DOHH2 (cell line): Measurements from ENCODE around the gene KCNJ6.
"Not testable (repeated sequence)": the region's sequence is repeated elsewhere in the genome, so short reads cannot be mapped to it uniquely, and the experiment has no call there.

Experiments
- H3F3A ChIP-seq: fragments of 200-600 bp; sonication (generic), shearing (Covaris generic); 2 replicates; pipeline ENCODE4 v1.6.0; 2016; ENCODE audit warnings: antibody characterized with exemption, mild to moderate bottlenecking; ENCODE audit not compliant: control insufficient read depth, insufficient read depth
- H3K27ac ChIP-seq: fragments of 200-600 bp; sonication (generic); 2 replicates; pipeline ENCODE4 v1.5.1; 2014; ENCODE audit warnings: low read depth, mild to moderate bottlenecking, low read length, moderate library complexity
- H3K27me3 ChIP-seq: fragments of 200-600 bp; sonication (generic); 2 replicates; pipeline ENCODE4 v1.6.1; 2014; ENCODE audit warnings: mild to moderate bottlenecking, low read length, mixed read lengths; ENCODE audit not compliant: control insufficient read depth
- H3K36me3 ChIP-seq: fragments of 200-600 bp; sonication (generic); 2 replicates; pipeline ENCODE4 v1.6.1; 2014; ENCODE audit warnings: mild to moderate bottlenecking, low read length, moderate library complexity, mixed read lengths; ENCODE audit not compliant: control insufficient read depth
- H3K4me1 ChIP-seq: fragments of 200-600 bp; sonication (generic); 2 replicates; pipeline ENCODE4 v1.6.1; 2014; ENCODE audit warnings: mild to moderate bottlenecking, low read length, mixed read lengths; ENCODE audit not compliant: control insufficient read depth
- H3K4me2 ChIP-seq: fragments of 200-600 bp; sonication (generic); 2 replicates; pipeline ENCODE4 v1.6.0; 2014; ENCODE audit warnings: mild to moderate bottlenecking, low read length, moderate library complexity
- H3K4me3 ChIP-seq: fragments of 200-600 bp; sonication (generic); 2 replicates; pipeline ENCODE4 v1.5.1; 2014; ENCODE audit warnings: mild to moderate bottlenecking, low read length, mixed read lengths
- H3K79me2 ChIP-seq: fragments of 200-600 bp; sonication (generic); 2 replicates; pipeline ENCODE4 v1.6.1; 2014; ENCODE audit warnings: mild to moderate bottlenecking, low read length, mixed read lengths; ENCODE audit not compliant: control insufficient read depth
- H3K9me2 ChIP-seq: fragments of 200-600 bp; sonication (generic); replicated peaks from 2 replicates; pipeline ENCODE4 v1.6.1; 2014; ENCODE audit warnings: mild to moderate bottlenecking, low read length, mixed read lengths; ENCODE audit not compliant: control insufficient read depth
- H3K9me3 ChIP-seq: fragments of 200-600 bp; sonication (generic); 2 replicates; pipeline ENCODE4 v1.6.1; 2014; ENCODE audit warnings: antibody characterized with exemption, low read length, mixed read lengths; ENCODE audit not compliant: control insufficient read depth, insufficient read depth
- H4K20me1 ChIP-seq: fragments of 200-600 bp; sonication (generic); 2 replicates; pipeline ENCODE4 v1.6.0; 2014; ENCODE audit warnings: low read depth, mild to moderate bottlenecking, antibody characterized with exemption, low read length, moderate library complexity; ENCODE audit not compliant: control insufficient read depth, insufficient read depth
- EZH2phosphoT487 ChIP-seq: fragments of 200-600 bp; sonication (generic); IDR thresholded peaks from 2 replicates; pipeline ENCODE4 v1.6.1; 2017; ENCODE audit warnings: borderline replicate concordance, mild to moderate bottlenecking, antibody characterized with exemption, low read length, moderate library complexity, mixed read lengths
- TF ChIP-seq, protein P1 (sequence below): fragments of 200-600 bp; sonication (generic); IDR thresholded peaks from one replicate; pipeline ENCODE4 v1.5.1; 2014; ENCODE audit warnings: antibody characterized with exemption, mild to moderate bottlenecking, low read depth, low read length; ENCODE audit not compliant: poor library complexity, severe bottlenecking

Gene KCNJ6

DNA sequence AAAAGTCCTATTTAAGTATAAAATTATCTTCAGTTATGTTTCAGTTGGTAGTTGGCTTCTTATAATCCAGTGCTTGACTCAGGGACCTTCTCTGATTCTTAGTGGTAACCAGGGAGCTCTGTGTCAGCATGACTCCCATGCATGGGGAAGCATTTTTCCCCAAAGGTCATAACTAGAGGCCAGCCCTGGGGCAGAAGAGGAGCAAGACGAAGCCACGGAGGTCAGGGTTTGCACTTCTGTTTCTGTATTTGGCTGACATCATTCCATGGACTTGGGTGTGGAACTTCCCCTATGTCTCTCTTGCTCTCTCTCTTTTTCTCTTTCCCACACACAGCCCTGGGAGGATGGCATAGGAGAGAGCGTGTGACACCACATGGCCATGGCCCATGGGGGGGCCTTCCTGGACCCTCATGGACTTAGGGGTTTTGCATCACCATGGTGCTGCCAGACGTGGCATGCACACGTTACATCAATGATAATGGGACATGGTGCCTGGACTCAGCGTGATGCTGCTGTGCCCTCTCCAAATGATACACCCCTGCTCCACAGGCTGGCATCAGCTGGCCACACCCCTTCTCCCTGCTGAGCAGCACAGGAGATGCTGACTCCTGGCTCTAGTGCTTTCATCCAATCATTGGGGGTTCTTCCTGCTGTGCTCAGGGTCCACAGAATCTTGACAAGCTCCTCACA lies 260.5 kb downstream of the KCNJ6 start:
- Histone ChIP-seq H3K36me3 (no peaks in the 10 kb centered on the region), H3K4me1 (no peaks in the 10 kb centered on the region), H3K9me3 (no peaks in the 10 kb centered on the region), H3K4me3 (no peak overlapping the region), H3K9me2 (no peaks in the 10 kb centered on the region), H3K4me2 (no peak overlapping the region), H4K20me1 (no peaks in the 10 kb centered on the region), H3K27me3 (peaks cover 11% of the 10 kb centered on the region), H3F3A (no peaks in the 10 kb centered on the region), H3K27ac (no peak overlapping the region), H3K79me2 (no peaks in the 10 kb centered on the region)
- no peak for TF ChIP-seq EZH2phosphoT487

DNA sequence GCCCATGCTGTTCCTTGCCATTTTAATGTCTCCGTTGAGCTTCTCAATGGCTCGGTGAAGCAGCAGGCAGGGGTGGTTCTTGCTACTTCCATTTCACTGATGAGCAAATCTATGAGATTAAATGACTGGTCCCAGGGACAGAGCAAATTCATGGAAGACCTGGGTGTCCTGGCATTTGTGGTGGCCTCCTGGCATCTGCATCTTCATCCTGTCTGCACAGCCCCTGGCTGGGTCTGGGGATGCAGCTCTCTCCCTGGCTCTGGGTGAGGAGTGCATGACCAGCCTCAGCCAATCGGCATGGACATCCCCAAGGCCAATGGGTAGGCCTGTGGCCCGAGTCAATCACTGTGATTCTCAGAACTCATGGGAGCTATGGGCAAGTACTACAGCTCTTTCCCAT lies 261.7 kb downstream of the KCNJ6 start:
- H3K4me1 ChIP-seq, result no peaks in the 10 kb centered on the region
- H3F3A ChIP-seq, result no peaks in the 10 kb centered on the region
- no peak overlapping the region for H3K4me2 ChIP-seq
- no peaks in the 10 kb centered on the region for H3K9me3 ChIP-seq
- no peak overlapping the region for H3K4me3 ChIP-seq
- no peak for TF ChIP-seq EZH2phosphoT487
- TF ChIP-seq, protein P1, sequence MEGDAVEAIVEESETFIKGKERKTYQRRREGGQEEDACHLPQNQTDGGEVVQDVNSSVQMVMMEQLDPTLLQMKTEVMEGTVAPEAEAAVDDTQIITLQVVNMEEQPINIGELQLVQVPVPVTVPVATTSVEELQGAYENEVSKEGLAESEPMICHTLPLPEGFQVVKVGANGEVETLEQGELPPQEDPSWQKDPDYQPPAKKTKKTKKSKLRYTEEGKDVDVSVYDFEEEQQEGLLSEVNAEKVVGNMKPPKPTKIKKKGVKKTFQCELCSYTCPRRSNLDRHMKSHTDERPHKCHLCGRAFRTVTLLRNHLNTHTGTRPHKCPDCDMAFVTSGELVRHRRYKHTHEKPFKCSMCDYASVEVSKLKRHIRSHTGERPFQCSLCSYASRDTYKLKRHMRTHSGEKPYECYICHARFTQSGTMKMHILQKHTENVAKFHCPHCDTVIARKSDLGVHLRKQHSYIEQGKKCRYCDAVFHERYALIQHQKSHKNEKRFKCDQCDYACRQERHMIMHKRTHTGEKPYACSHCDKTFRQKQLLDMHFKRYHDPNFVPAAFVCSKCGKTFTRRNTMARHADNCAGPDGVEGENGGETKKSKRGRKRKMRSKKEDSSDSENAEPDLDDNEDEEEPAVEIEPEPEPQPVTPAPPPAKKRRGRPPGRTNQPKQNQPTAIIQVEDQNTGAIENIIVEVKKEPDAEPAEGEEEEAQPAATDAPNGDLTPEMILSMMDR, result no peak
- H3K27me3 ChIP-seq, result peaks cover 11% of the 10 kb centered on the region
- H3K9me2 ChIP-seq, result no peaks in the 10 kb centered on the region
- H4K20me1 ChIP-seq, result no peaks in the 10 kb centered on the region
- H3K79me2 ChIP-seq, result no peaks in the 10 kb centered on the region
- H3K36me3 ChIP-seq, result no peaks in the 10 kb centered on the region
- no peak overlapping the region for H3K27ac ChIP-seq

DNA sequence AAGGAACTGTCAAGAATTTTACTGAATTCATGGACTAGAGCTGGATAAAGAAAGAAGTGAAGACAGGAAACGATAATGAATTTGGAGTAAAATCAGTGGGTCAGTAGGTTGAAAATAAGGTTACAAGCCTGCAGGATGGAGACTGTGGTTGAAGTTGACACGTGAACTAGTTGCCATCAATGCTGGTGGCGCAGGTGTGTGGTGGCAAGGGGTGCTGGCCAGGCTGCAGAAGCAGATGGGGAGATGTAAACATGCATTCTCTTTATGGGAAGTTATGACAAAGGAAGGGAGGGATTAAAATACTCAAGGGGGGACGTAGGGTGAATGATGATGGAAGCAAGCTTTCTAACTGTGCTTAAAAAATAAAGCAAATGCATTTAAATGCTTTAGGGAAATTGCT lies 263.1 kb downstream of the KCNJ6 start:
- Histone ChIP-seq H3K79me2 (no peaks in the 10 kb centered on the region), H3F3A (no peaks in the 10 kb centered on the region), H3K4me2 (no peak overlapping the region), H3K4me1 (no peaks in the 10 kb centered on the region), H3K9me3 (no peaks in the 10 kb centered on the region), H3K27ac (no peak overlapping the region), H3K36me3 (no peaks in the 10 kb centered on the region), H3K4me3 (no peak overlapping the region), H3K9me2 (no peaks in the 10 kb centered on the region), H4K20me1 (no peaks in the 10 kb centered on the region), H3K27me3 (no peaks in the 10 kb centered on the region)
- TF ChIP-seq, protein P1, result no peak
- TF ChIP-seq EZH2phosphoT487, result no peak

DNA sequence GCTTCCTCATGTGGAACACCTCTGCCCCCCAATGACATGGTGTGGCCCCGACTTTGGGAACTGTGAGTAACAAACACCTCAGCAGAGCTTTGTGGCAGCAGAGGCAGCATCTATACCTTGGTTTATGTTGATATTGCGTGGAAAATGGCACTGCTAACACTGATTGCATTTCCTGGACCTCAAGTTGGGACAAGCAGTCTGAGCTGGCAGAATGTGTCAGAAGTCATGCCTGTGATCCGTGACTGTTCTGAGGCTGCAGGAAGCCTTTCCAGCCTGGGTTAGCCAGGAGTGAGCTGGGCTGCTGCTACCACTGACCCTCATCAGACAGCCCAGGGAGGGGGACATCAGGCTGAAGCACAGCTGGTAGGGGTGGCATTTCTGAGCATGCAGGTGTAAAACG lies 268.5 kb downstream of the KCNJ6 start:
- Histone ChIP-seq H3K9me2 (no peaks in the 10 kb centered on the region), H3K79me2 (no peaks in the 10 kb centered on the region), H3K4me1 (no peaks in the 10 kb centered on the region), H3K36me3 (no peaks in the 10 kb centered on the region), H3K27ac (no peak overlapping the region), H3K4me3 (no peak overlapping the region), H3F3A (no peaks in the 10 kb centered on the region), H3K4me2 (no peak overlapping the region), H3K27me3 (peaks cover 10% of the 10 kb centered on the region; the same call in 1 of the 2 replicates), H4K20me1 (no peaks in the 10 kb centered on the region), H3K9me3 (no peaks in the 10 kb centered on the region)
- TF ChIP-seq, protein P1, result no peak
- no peak for TF ChIP-seq EZH2phosphoT487

DNA sequence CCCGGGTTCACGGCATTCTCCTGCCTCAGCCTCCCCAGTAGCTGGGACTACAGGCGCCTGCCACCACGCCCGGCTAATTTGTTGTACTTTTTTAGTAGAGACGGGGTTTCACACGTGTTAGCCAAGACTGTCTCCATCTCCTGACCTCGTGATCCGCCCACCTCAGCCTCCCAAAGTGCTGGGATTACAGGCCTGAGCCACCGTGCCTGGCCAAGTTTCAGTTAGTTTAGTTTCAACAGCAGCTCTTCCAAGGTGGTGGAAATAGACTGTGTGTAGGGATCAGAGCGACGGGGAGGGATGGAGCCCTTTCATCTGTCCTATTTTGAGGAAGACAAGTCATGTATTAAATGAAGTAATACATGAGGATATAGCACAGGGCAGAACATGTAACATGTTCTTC lies 269.5 kb downstream of the KCNJ6 start:
- H3K36me3 ChIP-seq, H3K27me3 ChIP-seq, H4K20me1 ChIP-seq, H3K9me3 ChIP-seq, H3K4me2 ChIP-seq, H3F3A ChIP-seq, H3K27ac ChIP-seq, H3K4me3 ChIP-seq, H3K9me2 ChIP-seq, H3K4me1 ChIP-seq, H3K79me2 ChIP-seq: not testable (repeated sequence)
